Right renal pelvis (tissue), 4 donors: ENCODE results near the gene SQOR. TPM values are rescaled to one million over a fixed set of nuclear protein-coding genes. Genes with fewer than 3 reads are reported as not detected.

Source experiments
- DNase-seq, 4 donors: peaks; one replicate each; pipeline ENCODE4 v3.0.0-alpha.2; 2013; ENCODE audit warnings: low read depth in 4 of 4, low spot score in 3 of 4, missing footprints in 1 of 4
- polyA plus RNA-seq, 4 donors: library from polyadenylated mRNA; unstranded; fragments of 120-200 nt; gene quantifications; one replicate each; pipeline ENCODE4 v1.2.1, GENCODE V29; 2013; ENCODE audit not compliant: insufficient read length in 4 of 4

The SQOR gene
- polyA plus RNA-seq, 4 donors, result 24.7 to 27.8 (median 26.9) TPM

DNA sequence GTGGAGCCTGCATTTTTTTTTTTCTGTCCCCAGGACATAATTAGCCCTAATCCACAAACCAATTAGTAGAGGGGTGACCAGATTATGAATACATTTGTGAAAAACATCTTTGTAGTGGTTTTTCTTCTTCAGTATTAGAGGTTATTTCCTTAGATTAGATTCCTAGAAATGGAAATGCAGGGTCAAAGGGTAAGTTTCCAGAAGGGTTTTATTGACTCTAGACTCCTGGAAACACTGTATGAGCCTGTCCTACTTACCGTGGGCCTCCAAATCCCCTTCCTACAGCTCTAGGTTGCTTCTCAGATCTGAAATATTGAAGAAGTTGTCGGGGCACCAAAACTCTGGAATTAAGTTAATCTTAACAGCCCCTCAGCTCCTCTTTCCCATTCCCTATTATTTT is 22.4 kb downstream of the SQOR start:
- no peak for DNase-seq

DNA sequence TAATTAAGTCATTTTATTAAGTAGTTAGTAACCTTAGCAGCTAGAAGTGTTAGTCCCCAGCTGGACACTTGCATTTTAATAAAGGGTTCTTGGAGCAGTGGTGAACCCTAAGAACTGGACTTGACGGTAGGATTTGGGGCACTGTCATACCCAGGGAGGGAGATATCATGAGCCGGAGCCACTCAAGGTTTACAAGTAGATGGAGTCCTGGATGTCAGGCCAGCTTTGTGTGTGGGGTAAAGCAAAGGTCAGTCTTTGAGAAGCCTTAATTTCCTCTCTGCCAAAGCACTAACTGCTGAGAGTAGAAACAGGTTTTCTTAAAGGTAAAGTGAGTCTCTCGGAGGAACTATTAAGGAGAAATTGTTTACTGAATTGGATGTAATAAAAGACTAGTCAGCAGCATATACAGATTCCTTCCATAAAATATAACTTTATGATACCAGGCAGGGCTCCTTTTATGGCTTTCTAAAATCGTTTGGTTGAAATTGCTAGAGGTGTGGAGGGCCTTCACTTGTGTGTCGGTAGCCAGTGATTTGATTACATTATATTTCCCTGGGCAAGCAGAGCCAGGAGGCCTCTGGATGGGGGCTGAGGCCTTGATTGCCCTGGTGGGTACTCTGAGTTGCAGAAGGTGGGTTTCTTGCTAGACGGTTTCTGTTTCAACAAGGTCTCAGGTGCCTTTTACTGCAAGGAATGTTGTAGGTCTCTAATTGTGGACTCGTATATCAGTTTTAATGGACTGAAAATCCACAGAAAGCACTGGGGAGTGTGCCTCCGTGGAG is 23.1 kb downstream of the SQOR start:
- DNase-seq, result no peak

DNA sequence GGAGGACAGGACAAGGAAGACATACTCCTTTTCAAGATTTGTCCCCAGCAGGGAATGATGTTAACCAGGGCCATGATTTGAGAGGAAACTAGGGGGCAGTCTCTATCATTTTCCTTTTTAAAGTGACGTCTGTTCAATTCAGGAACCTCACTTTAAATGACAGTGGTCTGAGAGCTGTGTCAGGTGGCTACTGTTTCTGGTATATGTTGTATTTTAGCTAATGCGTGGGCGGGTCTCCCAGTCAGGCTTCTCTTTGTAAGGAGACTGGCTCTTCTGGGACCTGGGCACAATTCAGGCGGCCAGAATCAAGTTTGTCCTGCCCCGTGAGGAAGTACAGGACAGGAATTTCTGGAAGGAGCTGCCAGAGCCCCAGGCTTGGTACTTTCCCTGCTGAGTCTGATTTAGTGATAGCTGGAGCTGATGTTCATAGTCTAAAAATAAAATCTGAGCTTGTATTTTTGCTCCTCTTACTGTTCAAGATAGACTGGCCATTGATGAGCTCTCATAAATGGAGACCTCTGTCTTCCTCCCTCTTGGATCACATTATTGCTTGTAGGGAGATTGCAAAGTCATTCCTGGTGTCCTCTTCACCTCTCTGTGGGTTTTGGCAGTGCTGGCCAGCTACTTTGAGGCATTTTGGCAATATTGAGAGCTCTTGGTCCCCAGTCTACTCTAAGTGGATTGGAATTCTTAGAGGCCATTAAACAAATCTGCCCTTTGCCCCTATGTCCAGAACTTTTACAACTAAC is 25.6 kb downstream of the SQOR start:
- DNase-seq, result no peak

DNA sequence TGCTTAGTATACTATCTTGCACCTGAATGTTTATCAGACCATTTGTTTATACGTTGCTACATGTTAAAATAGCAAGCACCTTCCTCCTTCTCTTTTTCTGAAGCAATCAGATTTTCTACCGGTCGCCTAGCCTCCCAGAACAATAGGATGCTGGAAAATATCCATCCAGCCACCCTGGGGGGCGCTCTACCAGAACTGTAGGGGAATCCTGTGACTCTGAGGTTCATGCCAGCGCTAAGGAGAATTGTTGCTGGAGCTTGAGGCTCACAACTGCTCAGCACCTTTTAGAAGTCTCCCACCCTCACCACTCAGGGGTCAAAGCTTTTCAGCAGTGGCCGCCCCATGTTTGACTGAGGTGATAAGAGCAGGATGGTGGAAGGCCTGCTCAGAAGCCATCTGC is 27.5 kb downstream of the SQOR start:
- DNase-seq, result no peak

DNA sequence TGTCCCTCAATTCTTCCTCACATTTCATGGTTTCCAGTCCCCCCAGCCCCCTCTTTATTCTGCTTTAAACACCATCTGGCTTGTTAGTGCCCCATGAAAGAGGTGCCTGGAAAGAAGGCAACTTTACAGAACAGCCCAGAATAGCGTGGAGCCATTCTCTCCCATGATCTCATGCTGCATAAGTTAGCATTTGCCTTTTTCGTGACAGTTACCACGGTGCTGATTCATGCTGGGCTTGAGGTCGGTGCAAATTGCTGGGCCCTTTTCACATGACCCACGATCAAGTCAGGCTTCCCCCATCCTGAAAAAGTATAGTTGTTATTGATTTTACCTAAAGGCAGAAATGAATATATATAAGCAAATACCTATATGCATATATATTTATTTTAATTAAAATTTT is 29.6 kb downstream of the SQOR start:
- no peak for DNase-seq

DNA sequence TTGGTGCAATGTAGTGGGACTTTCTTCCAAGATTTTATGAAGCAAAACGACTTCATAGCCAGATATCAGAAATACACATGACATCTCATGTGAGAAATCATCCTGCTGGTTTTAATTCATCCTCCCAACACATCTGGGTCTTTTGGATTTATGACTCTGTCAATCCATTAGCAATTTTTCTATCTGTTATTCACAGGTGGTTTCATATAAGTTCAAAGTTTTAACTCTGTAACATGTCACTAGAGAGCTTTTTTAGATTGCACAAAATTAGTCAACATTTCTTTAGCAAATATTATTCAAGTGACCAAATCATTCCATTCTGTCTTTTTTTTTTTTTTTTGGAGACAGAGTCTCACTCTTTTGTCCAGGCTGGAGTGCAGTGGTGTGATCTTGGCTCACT is 30.4 kb downstream of the SQOR start:
- no peak for DNase-seq

DNA sequence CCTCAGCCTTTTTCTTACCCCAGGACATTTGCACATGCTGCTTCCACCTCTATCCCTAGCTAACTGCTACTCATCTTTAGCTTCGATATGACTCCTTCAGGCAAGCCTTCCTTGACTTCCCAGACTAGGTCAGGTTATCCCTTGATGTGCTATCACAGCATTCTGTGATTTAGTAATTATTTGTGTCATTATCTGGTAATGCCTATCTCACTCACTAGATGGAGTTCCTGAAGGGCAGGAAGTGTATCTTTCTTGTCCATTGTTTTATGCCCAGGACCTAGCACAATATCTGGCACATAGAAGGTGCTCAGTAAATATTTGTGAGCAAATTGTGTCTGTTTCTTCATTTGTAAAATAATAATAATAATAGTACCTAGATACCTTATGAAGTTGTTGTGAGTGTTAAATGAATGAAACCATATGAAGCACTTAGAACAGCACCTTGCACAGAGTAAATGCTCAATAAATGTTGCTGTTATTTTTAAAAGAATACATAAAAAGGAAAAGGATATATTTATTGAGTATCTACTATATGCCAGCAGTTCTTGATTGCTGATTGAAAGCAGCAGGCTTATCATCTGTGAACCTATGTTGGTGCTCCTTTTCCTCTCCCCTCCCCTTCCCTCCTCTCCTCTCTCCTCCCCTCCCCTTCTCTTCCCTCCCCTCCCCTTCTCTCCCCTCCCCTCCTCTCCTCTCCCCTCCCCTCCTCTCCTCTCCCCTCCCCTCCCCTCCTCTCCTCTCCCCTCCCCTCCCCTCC is 31.5 kb downstream of the SQOR start:
- no peak for DNase-seq

DNA sequence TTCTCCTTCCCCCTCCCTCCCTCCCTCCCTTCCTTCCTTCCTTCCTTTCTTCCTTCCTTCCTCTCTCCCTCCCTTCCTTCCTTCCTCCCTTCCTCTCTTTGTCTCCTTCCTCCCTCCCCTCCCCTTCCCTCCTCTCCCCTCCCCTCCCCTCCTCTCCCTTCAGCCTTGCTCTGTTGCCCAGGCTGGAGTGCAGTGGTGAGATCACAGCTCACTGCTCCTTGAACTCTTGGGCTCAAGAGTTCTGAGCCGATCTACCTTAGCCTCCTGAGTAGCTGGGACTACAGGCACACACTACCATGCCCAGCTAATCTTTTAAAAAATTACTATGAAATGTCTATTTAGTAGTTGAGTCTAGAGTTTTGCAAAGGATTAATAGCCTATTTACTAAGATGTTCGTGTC is 32.2 kb downstream of the SQOR start:
- no peak for DNase-seq

DNA sequence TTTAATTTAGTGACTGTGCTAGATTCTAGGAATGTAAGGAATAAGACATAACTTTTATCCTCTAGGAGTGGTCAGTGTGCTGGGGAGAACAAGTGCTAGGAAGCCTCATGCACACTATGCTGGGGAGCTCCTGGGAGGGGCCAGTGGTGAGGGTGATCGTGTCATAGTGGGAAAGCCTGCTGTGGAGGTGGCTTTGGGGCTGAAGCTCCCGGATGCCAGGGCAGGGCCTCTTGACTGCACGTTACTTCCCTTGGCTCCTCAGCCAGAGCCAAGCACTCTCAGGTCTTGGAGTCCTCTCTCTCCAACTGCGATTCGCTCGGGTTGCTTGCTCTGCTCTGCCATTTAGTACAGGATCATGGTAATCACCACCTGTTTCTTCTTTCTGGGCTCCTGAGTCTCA is 33.6 kb downstream of the SQOR start:
- no peak for DNase-seq

DNA sequence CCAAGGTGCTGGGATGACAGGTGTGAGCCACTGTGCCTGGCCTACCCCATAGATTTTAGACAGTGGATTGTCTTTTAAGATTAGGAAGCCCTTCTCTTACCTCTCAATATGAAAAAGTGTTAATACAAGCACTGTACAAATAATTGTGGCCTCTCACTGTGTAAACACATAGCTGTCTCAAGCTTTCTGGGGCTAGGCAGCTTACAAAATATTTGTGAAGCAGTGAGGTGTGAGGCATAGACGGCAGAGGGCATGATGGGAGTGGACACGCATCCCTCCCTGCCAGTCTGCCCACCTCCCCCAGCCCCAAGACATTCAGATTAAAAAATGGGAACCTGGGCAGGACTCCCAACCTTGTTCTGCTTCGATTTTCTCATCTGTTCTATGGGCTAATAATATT is 34.6 kb downstream of the SQOR start:
- DNase-seq, result no peak

DNA sequence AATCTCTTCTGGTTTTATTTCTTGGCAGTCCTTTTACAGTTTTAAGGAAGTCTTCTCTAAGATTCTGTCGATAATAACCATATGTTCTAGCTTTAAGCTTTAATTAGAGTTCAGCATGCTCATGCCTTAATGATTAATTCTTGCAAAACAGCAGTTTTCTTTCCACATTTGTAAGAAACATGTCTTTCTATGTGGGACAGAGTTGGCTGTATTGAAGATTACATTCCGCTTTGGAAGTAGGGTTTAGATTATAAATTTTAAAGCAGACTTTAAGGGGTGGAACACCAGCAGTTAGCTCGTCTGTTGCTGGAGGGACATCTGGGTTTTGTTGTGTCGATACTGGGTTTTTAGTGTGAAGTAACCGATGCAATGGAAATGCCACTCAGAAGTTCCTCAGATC is 35.3 kb downstream of the SQOR start:
- DNase-seq, result peak in 1 of 4 donors; percentile 12

DNA sequence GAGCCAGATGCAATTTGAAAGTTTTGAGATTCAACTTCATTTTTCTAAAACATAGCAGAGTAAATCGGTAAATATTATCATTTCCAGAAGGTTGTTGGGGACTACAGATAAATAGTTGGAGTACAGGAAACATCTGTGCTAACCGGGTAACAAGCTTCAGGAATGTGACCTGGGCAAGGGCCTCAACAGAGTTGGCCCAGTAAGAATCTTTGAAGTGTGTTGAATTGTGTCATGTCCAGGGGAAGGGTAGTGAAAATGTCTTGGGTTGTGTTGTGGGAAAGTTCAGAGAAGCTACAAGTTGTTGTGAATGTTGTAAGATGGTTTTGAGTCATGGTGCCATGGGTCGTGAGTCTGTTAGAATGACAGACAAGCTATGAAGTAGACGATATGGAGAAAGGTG is 35.7 kb downstream of the SQOR start:
- no peak for DNase-seq

DNA sequence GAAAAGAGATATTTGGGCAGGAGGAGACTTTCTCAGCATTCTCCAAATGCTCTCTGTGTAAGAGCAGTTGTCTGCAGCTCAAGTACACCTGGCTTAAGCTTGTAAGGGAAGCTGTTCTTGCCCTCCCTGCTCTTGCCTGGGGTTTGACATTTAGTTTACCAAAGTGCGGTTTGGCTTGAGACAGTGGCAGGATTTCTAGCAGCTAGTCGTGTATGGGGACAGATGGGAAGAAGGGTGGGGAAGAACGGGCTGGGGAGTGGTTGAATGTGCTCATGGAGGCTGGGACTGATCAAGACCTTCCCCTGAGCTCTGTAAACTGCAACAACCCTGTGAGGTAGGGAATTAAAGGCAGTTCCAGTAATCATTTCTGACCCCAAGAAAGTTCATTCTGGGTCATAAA is 39.8 kb downstream of the SQOR start:
- no peak for DNase-seq

DNA sequence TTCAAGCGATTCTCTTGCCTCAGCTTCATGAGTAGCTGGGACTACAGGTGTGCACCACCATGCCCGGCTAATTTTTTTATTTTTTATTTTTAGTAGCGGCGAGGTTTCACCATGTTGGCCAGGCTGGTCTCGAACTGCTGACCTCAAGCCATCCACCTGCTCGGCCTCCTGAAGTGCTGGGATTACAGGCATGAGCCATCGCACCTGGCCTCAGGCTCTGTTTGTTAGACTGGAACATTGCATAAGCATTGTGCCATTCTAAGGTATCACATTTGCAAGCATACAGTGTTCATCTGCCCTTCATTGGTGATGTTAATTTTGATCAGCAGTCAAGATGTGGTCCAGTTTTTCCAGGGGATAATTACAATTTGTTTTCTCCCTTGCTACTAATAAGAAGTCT is 43.0 kb downstream of the SQOR start:
- DNase-seq, result no peak

DNA sequence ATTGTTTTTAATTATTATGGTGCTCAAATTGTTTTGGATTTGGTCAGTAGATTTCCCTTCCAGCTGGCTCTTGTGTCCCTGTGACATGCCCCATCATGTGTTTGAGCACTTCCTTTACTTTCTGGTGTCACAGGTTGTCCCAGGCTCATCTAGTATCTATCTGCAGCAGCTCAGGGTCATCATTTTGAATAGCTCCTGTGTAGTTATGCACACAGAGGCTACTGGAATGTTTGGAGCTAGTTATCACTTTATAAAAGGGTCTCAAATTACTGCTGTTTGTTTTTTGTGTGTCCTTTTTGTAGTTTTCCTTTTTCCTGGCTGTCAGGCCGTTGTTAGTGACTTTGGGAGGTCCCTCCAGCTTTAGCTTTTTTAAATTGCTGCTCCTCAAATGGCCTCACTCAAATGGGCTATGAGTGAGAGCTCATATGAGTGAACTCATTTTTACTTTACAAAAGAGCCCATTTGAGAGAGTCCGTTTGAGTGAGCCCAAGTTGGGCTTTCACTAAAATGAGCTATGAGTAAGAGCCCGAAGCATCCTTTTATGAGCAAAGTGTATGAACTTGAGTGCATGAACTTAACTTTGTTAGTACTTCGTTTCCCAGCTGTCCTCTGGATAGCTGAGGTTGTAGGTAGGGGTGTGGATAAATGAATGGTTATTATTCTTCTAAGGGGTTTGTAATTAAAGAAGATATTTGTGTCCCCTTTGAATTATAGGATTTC is 43.8 kb downstream of the SQOR start:
- DNase-seq, result no peak

DNA sequence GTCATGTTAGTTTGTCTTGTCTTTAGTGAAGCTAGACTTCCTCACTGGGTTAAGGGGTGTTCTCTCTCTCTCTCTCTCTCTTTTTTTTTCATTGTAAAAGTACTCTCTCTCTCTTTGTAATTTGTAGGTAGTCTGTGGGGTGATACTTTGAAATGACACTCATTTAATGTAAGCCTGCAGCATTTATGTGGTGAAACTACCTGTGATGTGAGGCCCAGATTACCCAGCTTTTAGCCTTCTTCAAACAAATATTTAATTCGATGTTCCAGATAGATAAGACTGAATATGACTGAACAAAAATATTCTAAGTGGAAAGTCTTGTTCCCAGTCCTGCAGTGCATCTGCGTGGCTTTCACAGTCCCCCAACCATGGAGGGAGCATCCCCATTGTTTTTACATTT is 49.7 kb downstream of the SQOR start:
- no peak for DNase-seq

DNA sequence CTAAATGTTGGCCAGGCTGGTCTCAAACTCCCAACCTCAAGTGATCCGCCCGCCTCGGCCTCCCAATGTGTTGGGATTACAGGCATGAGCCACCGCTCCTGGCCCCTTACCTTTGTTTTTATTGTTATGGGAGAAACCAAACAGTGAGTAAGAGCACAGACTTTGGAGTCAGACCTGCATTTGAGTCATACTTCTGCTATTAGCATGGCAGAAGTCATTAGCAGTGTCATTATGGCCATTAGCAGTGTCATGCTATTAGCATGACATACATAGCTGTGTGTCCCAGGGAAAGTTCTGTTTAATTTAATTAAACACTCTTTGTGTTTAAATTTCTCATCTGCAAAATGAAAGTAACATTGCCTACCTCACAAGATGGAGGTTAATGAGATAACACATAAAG is 54.8 kb downstream of the SQOR start:
- DNase-seq, result no peak

DNA sequence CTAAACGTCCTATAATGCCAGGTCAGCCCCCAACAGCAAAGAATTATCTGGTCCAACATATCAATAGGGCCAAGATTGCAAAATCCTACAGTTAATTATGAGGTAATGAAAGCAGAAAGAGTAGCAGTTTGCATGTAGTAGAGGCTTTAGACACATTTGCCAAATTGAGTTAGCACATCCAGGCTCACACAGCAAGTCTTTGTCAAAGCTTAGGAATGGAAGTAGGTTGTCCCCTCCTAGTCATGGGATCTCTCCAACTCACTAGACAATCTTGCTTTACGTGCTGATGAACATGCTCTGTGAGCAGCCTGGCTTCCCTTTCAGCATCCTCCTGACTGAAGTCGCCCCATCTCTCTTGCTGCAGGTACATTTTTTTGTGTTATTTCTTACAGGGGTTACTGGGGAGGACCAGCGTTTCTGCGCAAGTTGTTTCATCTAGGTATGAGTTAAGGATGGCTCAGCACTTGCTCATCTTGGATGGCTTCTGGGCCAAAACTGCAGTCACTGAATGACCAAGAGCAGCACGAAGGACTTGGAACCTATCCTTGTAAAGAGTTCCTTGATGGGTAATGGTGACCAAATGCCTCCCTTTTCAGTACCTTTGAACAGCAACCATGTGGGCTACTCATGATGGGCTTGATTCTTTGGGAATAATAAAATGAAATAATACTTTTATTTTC is 55.9 kb downstream of the SQOR start:
- DNase-seq, result no peak

DNA sequence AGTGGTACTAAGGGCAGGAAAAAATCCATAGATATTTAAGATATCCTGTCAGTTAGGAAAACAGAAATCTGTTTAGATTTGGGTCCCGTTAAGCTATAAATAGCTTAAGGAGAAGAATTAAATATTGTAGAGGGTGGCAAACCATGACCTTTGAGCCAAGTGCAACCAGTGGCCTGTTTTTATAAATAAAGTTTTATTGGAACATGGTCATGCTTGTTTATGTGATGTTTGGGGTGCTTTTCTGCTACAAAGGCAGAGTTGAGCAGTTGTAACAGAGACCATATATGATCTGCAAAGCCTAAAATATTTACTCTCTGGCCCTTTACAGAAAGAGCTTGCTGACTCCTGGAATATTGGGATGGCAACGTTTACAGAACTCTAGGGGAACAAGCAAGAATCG is 66.3 kb downstream of the SQOR start:
- DNase-seq, result no peak

DNA sequence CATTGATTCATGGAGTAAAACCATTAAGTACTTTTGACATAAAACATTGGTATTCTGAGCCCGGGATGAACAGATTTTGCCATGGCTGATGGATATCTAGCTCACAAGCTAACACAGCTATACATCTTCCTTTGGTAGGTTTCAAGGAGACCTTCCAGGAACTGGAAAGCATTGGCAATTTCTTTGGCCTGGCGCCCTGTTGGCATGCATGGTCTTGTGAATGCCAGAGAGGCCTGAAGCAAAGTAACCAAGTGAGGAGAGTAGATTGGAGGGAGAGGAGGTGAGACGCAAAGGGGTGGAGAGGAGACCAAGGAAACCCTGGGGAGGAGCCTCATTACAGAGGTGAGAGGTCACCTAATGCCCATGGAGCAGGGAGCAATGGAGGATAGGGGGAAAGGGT is 67.2 kb downstream of the SQOR start:
- no peak for DNase-seq
